CD14-positive monocyte (primary cell): ENCODE measurements around the gene CDC14B. TPM values are rescaled to one million over a fixed set of nuclear protein-coding genes. Genes with fewer than 3 reads are reported as not detected.

Experiments used
- DNase-seq, 3 donors: peaks; one replicate each; pipeline ENCODE4 v3.0.0-alpha.2; 2011 to 2022
- H2AFZ ChIP-seq: 2 replicates; pipeline ENCODE4 v1.6.0; 2012; ENCODE audit warnings: mild to moderate bottlenecking, low read depth, low read length, inconsistent platforms; ENCODE audit not compliant: insufficient read depth, poor library complexity, severe bottlenecking
- H3K27ac ChIP-seq, 2 donors: 1 replicate in 1 of 2; 2 replicates in 1 of 2; pipeline ENCODE4 v1.5.1; 2012 to 2013; ENCODE audit warnings: low read length in 2 of 2, control low read depth in 1 of 2, inconsistent platforms in 1 of 2, low read depth in 1 of 2, mild to moderate bottlenecking in 1 of 2
- H3K27me3 ChIP-seq, 2 donors: one replicate each; pipeline versions ENCODE4 v1.6.0 to v1.6.1; 2011 to 2013; ENCODE audit warnings: low read length in 2 of 2; ENCODE audit not compliant: control insufficient read depth in 2 of 2, insufficient read depth in 2 of 2
- H3K36me3 ChIP-seq, 2 donors: replicated peaks in 1 of 2; 1 replicate in 1 of 2; 2 replicates in 1 of 2; pipeline versions ENCODE4 v1.5.1 to v1.6.1; 2012 to 2013; ENCODE audit warnings: low read length in 2 of 2, control low read depth in 1 of 2, inconsistent platforms in 1 of 2, mild to moderate bottlenecking in 1 of 2; ENCODE audit not compliant: insufficient read depth in 2 of 2, control insufficient read depth in 1 of 2
- H3K4me1 ChIP-seq, 2 donors: 1 replicate in 1 of 2; 2 replicates in 1 of 2; pipeline versions ENCODE4 v1.5.1 to v1.6.1; 2012 to 2013; ENCODE audit warnings: low read length in 2 of 2, control low read depth in 1 of 2, inconsistent platforms in 1 of 2, mild to moderate bottlenecking in 1 of 2, moderate library complexity in 1 of 2; ENCODE audit not compliant: insufficient read depth in 2 of 2, control insufficient read depth in 1 of 2
- H3K4me2 ChIP-seq: replicated peaks from 2 replicates; pipeline ENCODE3; 2012; ENCODE audit warnings: low read length, moderate library complexity, mild to moderate bottlenecking; ENCODE audit not compliant: poor library complexity, severe bottlenecking; ENCODE audit errors: extremely low read depth
- H3K4me3 ChIP-seq, 3 experiments: fragments of 200-600 bp in 1 of 3; sonication (generic) in 1 of 3; replicated peaks in 1 of 3; 1 replicate in 2 of 3; 2 replicates in 1 of 3; pipeline ENCODE4 v1.5.1; 2011 to 2013; ENCODE audit warnings: low read length in 3 of 3, mild to moderate bottlenecking in 3 of 3, control low read depth in 2 of 3, low read depth in 2 of 3, inconsistent platforms in 1 of 3, moderate library complexity in 1 of 3
- H3K79me2 ChIP-seq: 2 replicates; pipeline ENCODE4 v1.6.0; 2012; ENCODE audit warnings: mild to moderate bottlenecking, control low read depth, inconsistent platforms, low read length, moderate library complexity; ENCODE audit not compliant: insufficient read depth
- H3K9ac ChIP-seq: 2 replicates; pipeline ENCODE4 v1.6.0; 2017; ENCODE audit warnings: low read length, mild to moderate bottlenecking; ENCODE audit not compliant: insufficient read depth, poor library complexity, severe bottlenecking
- H3K9me3 ChIP-seq, 2 donors: replicated peaks in 1 of 2; 1 replicate in 1 of 2; 2 replicates in 1 of 2; pipeline versions ENCODE4 v1.5.1 to v1.6.1; 2012 to 2013; ENCODE audit warnings: low read length in 2 of 2, control low read depth in 1 of 2; ENCODE audit not compliant: control insufficient read depth in 1 of 2, insufficient read depth in 1 of 2
- H4K20me1 ChIP-seq: 2 replicates; pipeline ENCODE4 v1.6.0; 2012; ENCODE audit warnings: mild to moderate bottlenecking, low read length, control low read depth, moderate library complexity; ENCODE audit not compliant: insufficient read depth
- H3K27ac Mint-ChIP-seq, 7 donors: one replicate each; pipeline ENCODE4 v1.8.0; 2020; ENCODE audit warnings: mild to moderate bottlenecking in 7 of 7, mixed read lengths in 7 of 7, moderate library complexity in 6 of 7, inconsistent platforms in 2 of 7
- H3K27me3 Mint-ChIP-seq, 3 donors: one replicate each; pipeline ENCODE4 v1.8.0; 2021 to 2022; ENCODE audit warnings: low read depth in 3 of 3, mild to moderate bottlenecking in 3 of 3, mixed read lengths in 3 of 3, moderate library complexity in 3 of 3, inconsistent platforms in 1 of 3
- H3K36me3 Mint-ChIP-seq, 2 donors: one replicate each; pipeline ENCODE4 v1.8.0; 2020; ENCODE audit warnings: mixed read lengths in 2 of 2, inconsistent platforms in 1 of 2, mild to moderate bottlenecking in 1 of 2
- H3K4me1 Mint-ChIP-seq: one replicate; pipeline ENCODE4 v1.8.0; 2020; ENCODE audit warnings: mild to moderate bottlenecking, mixed read lengths
- H3K4me3 Mint-ChIP-seq, 2 donors: one replicate each; pipeline ENCODE4 v1.8.0; 2020; ENCODE audit warnings: mild to moderate bottlenecking in 2 of 2, mixed read lengths in 2 of 2, moderate library complexity in 1 of 2
- H3K9me3 Mint-ChIP-seq, 7 donors: one replicate each; pipeline ENCODE4 v1.8.0; 2020 to 2022; ENCODE audit warnings: mixed read lengths in 7 of 7, mild to moderate bottlenecking in 6 of 7, moderate library complexity in 6 of 7, inconsistent platforms in 2 of 7
- CTCF ChIP-seq: fragments of 200-600 bp; IDR thresholded peaks from one replicate; pipeline ENCODE4 v1.8.0; 2022; ENCODE audit warnings: antibody characterized with exemption, mild to moderate bottlenecking
- WGBS: methylation state at CpG from one replicate; pipeline ENCODE4 v1.1.5; 2013; ENCODE audit warnings: missing lambda C conversion rate; ENCODE audit not compliant: insufficient coverage; 5-methylcytosine and 5-hydroxymethylcytosine counted together
- intact Hi-C, 2 donors: fragments of 100-400 bp; cut with micrococcal nuclease; formaldehyde crosslinking; loops; one replicate each; pipeline versions ENCODE4 v1.15.0 to v1.15.1; 2023
- polyA plus RNA-seq, 3 donors: library from polyadenylated mRNA; depleted of rRNA in 1 of 3; unstranded in 2 of 3; stranded (reverse) in 1 of 3; fragments of 300-500 nt in 2 of 3; fragments of >200 nt in 1 of 3; fragmentation: Illumina TruSeq in 2 of 3; gene quantifications; 1 replicate in 2 of 3; 2 replicates in 1 of 3; pipeline ENCODE4 v1.2.3, GENCODE V29; 2012 to 2021

CDC14B gene
- polyA plus RNA-seq, 3 donors: 0.03 to 0.47 (median 0.44) TPM

GRCh38 chr9:96556701-96557461 lies 62.8 kb downstream of the CDC14B start:
- 98% methylated on average over 14 of the region's 15 CpGs for WGBS
- H3K27ac Mint-ChIP-seq: peak overlapping the region in 1 of 7 donors; percentile 38
- H3K4me2 ChIP-seq: no peak overlapping the region

More at GRCh38 chr9:96556701-96557461, 62.8 kb downstream of the CDC14B start:
- H2AFZ ChIP-seq: peak overlapping the region; percentile 11
- no peak for TF ChIP-seq CTCF
- Mint-ChIP-seq H3K9me3 (peaks cover 0 to 2% (median 0%) of the 10 kb centered on the region in 7 donors), H3K4me1 (peaks cover 14% of the 10 kb centered on the region), H3K4me3 (no peak overlapping the region), H3K36me3 (no peaks in the 10 kb centered on the region), H3K27me3 (peaks cover 2 to 6% (median 5%) of the 10 kb centered on the region in 3 donors)
- H3K4me1 ChIP-seq: peaks cover 0 to 3% of the 10 kb centered on the region in 2 donors
- no peak overlapping the region for H3K4me3 ChIP-seq
- no peaks in the 10 kb centered on the region for H4K20me1 ChIP-seq
- no peak overlapping the region for H3K27ac ChIP-seq
- no peak overlapping the region for H3K9ac ChIP-seq
- H3K79me2 ChIP-seq: no peaks in the 10 kb centered on the region
- intact Hi-C loops: no loop called here
- DNase-seq: no peak
- no peaks in the 10 kb centered on the region for H3K36me3 ChIP-seq
- no peaks in the 10 kb centered on the region for H3K9me3 ChIP-seq
- H3K27me3 ChIP-seq: peaks cover 0 to 1% of the 10 kb centered on the region in 2 donors
